B cell (primary cell): ENCODE measurements around the gene FAU.

Experiments used
- EZH2 ChIP-seq: IDR thresholded peaks from 2 replicates; pipeline ENCODE4 v1.6.1; 2012; ENCODE audit warnings: borderline replicate concordance, low read depth, mild to moderate bottlenecking, moderate library complexity, low read length; ENCODE audit not compliant: insufficient read depth, poor library complexity, severe bottlenecking
- TF ChIP-seq, protein P1 (sequence below): fragments of 200-600 bp; IDR thresholded peaks from one replicate; pipeline ENCODE4 v1.8.0; 2022; ENCODE audit warnings: antibody characterized with exemption, mild to moderate bottlenecking

DNA sequence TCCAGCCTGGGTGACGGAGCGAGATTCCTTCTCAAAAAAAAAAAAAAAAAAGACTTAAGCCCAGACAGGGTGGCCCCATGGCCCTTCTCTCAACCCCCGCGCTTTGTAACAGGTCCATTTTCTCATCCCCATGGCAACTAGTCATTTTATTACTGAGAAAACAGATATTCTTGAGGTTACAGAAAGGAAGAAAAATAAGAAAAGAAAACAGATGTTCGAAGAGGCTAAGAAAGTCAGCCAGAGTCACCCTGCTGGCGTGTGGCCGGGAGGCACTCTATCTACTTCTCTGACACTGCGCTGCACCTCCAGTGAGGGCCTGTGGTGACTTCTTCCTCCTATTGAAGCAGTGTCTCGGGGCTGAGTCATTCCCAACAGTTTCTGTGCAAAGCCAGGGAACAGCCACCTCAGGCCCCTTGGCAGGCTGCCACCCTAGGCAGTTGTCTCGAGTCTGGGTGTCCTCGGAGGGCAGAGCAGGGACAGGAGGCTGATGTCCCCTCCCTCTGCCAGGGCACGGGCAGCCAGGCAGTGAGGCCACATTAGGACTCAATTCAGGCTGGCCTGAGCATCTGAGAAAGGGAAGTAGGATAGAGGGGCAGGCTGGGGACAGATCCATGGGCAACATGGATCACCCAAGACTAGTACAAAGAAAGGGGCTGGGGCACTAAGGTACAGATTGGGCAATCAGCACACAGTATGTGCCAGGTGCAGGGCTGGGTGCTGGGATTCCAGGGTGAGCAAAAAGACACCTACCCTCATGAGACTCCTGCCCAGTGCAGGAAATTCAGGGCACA, 28.8 kb upstream of the FAU start:
- TF ChIP-seq, protein P1, sequence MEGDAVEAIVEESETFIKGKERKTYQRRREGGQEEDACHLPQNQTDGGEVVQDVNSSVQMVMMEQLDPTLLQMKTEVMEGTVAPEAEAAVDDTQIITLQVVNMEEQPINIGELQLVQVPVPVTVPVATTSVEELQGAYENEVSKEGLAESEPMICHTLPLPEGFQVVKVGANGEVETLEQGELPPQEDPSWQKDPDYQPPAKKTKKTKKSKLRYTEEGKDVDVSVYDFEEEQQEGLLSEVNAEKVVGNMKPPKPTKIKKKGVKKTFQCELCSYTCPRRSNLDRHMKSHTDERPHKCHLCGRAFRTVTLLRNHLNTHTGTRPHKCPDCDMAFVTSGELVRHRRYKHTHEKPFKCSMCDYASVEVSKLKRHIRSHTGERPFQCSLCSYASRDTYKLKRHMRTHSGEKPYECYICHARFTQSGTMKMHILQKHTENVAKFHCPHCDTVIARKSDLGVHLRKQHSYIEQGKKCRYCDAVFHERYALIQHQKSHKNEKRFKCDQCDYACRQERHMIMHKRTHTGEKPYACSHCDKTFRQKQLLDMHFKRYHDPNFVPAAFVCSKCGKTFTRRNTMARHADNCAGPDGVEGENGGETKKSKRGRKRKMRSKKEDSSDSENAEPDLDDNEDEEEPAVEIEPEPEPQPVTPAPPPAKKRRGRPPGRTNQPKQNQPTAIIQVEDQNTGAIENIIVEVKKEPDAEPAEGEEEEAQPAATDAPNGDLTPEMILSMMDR, result no peak
- no peak for TF ChIP-seq EZH2
